Measurements from ENCODE around the gene MAML1. TPM values are rescaled to one million over a fixed set of nuclear protein-coding genes. Genes with fewer than 3 reads are reported as not detected.

MAML1 gene
- total RNA-seq, 1 donor from 2014 or later = 27.8 TPM

DNA sequence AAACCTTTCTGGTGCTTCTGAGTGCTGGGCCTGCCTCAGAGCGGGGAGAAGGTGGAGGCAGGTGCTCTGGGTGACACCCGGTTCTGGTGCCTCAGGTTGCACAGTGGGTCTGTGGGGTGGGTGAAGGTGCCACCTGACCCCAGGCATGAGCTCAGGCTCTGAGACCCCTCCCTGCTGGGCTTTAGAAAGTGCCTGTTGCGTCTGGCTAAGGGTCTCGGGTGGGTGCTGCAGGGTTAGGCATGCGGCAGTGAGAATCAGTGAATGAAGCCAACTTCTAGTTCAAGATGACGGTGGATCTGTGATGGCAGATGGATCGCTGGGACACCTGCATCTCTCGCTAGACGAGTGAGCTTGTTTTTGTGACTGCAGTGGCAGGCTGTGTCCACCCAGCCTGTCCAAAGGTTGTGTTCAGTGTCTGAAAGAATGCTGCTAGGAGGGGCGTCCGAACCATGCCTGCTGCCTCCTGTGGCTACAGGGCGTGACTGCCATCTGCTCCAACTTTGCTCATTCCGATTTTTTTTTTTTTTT, 93.1 kb downstream of the MAML1 start:
- Histone ChIP-seq H3K4me3 (no peak overlapping the region), H3K4me1 (peaks cover 62% of the 10 kb centered on the region), H3K9me3 (no peaks in the 10 kb centered on the region), H3K27me3 (ENCODE audit: low read depth) (no peaks in the 10 kb centered on the region), H3K27ac (no peak overlapping the region), H3K36me3 (peaks cover 88% of the 10 kb centered on the region)
- DNase-seq (no peak), ATAC-seq (no peak)
- intact Hi-C loops (cut with DNase I) = no loop called here
- TF ChIP-seq, protein P1, sequence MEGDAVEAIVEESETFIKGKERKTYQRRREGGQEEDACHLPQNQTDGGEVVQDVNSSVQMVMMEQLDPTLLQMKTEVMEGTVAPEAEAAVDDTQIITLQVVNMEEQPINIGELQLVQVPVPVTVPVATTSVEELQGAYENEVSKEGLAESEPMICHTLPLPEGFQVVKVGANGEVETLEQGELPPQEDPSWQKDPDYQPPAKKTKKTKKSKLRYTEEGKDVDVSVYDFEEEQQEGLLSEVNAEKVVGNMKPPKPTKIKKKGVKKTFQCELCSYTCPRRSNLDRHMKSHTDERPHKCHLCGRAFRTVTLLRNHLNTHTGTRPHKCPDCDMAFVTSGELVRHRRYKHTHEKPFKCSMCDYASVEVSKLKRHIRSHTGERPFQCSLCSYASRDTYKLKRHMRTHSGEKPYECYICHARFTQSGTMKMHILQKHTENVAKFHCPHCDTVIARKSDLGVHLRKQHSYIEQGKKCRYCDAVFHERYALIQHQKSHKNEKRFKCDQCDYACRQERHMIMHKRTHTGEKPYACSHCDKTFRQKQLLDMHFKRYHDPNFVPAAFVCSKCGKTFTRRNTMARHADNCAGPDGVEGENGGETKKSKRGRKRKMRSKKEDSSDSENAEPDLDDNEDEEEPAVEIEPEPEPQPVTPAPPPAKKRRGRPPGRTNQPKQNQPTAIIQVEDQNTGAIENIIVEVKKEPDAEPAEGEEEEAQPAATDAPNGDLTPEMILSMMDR (IDR thresholded peaks at IDR 0.05) = no peak

Small RNA genes within 50 kb of the gene (microRNA-seq; reads per million reads assigned to microRNA genes)
- gene MIR1229 (ENCODE audit: borderline number of aligned reads) = 1.5 reads per million

Other genes with a start within 250 kb of the MAML1 start
- 58.8 TPM for gene RUFY1, start 182.3 kb upstream of the MAML1 start, total RNA-seq
- 517 TPM for gene HNRNPH1, start 109.2 kb upstream of the MAML1 start, total RNA-seq
- not detected for gene CBY3, start 51.8 kb upstream of the MAML1 start, total RNA-seq
- 603 TPM for gene CANX, start 33.9 kb upstream of the MAML1 start, total RNA-seq
- 20.1 TPM for gene LTC4S, start 61.2 kb downstream of the MAML1 start, total RNA-seq
- gene MGAT4B, start 74.0 kb downstream of the MAML1 start, total RNA-seq = 105 TPM
- gene SQSTM1, start 88.1 kb downstream of the MAML1 start, total RNA-seq = 450 TPM
- gene MRNIP, start 126.0 kb downstream of the MAML1 start, total RNA-seq = 25.0 TPM
- 94.0 TPM for gene TBC1D9B, start 175.1 kb downstream of the MAML1 start, total RNA-seq

Measured in lower lobe of right lung (tissue), 2 donors.